GM18505 (cell line): ENCODE results near the gene MME.

ENCODE experiments used
- ATAC-seq: cut with Tn5 transposase; IDR thresholded peaks from one replicate; pipeline ENCODE4 v1.9.1; 2021; ENCODE audit not compliant: unreplicated experiment
- POLR2A ChIP-seq: IDR thresholded peaks from 4 replicates; pipeline ENCODE4 v1.6.1; 2011; ENCODE audit warnings: borderline replicate concordance; ENCODE audit not compliant: insufficient read depth, insufficient read length; ENCODE audit errors: extremely low read depth

The MME gene

GRCh38 chr3:155232605-155233004, 152.5 kb downstream of the MME start:
- TF ChIP-seq POLR2A: no peak
- no peak for ATAC-seq

- no peak for TF ChIP-seq POLR2A
- no peak for ATAC-seq
These were observed 153.1 kb downstream of the MME start for GRCh38 chr3:155233213-155233612.
